ENCODE results near the gene OPCML. TPM values are rescaled to one million over a fixed set of nuclear protein-coding genes. Genes with fewer than 3 reads are reported as not detected.

OPCML gene
- total RNA-seq, 1 donor from 2014 or later: 0.61 TPM

DNA sequence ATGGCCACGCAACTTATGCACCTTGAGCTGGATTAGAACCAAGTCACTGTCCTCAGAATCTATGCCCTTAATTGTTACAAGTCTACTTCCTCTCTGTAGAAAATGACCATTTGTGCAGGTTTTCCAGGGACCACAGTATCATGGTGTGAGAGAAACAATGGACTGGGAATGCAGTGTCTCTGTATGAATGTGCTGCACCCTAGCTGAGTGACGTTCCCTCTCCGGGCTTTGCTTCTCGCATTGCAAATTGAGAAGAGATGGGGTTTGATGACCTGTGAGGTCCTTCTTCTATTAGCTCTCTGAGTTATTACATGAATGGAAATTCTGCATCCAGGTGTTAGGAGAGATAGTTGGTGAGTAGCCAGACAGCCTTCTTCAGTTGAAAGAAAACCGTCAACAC, 1109.6 kb downstream of the OPCML start:
- no peak overlapping the region for H3K4me3 Mint-ChIP-seq (ENCODE audit: unreplicated experiment)
- peaks cover 3% of the 10 kb centered on the region for H3K27me3 Mint-ChIP-seq (ENCODE audit: unreplicated experiment)
- no peak overlapping the region for H3K27ac Mint-ChIP-seq (ENCODE audit: unreplicated experiment)
- no peak for TF ChIP-seq CTCF (IDR thresholded peaks at IDR 0.05; ENCODE audit: partially characterized antibody, unreplicated experiment)
- peaks cover 2% of the 10 kb centered on the region for H3K9me3 Mint-ChIP-seq (ENCODE audit: unreplicated experiment)
- no peaks in the 10 kb centered on the region for H3K36me3 Mint-ChIP-seq (ENCODE audit: unreplicated experiment)
- no peak for DNase-seq
- H3K4me1 Mint-ChIP-seq (ENCODE audit: low read depth, unreplicated experiment): peaks cover 5% of the 10 kb centered on the region

DNA sequence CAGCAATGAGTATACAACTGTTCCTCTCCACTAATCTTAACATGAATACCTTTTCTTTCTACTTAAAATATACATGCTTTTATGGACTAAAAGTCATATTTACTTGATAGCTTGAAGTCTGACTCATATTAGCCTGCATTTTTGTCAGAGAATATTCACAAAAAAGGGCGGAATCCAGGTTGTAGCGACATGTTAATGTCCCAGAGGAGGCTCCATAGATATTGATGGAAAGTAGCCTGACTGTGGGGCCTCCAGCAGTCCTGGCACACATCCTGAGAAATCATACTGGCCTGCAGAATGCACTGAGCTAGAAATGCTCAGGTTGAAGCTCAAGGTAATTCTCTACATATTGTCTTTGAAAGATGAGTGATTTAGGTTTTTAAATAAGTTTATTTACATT, 1110.7 kb downstream of the OPCML start:
- no peak overlapping the region for H3K4me3 Mint-ChIP-seq (ENCODE audit: unreplicated experiment)
- H3K9me3 Mint-ChIP-seq (ENCODE audit: unreplicated experiment): peaks cover 2% of the 10 kb centered on the region
- peaks cover 3% of the 10 kb centered on the region for H3K27me3 Mint-ChIP-seq (ENCODE audit: unreplicated experiment)
- no peaks in the 10 kb centered on the region for H3K36me3 Mint-ChIP-seq (ENCODE audit: unreplicated experiment)
- TF ChIP-seq CTCF (IDR thresholded peaks at IDR 0.05; ENCODE audit: partially characterized antibody, unreplicated experiment): no peak
- no peak for DNase-seq
- no peaks in the 10 kb centered on the region for H3K4me1 Mint-ChIP-seq (ENCODE audit: low read depth, unreplicated experiment)
- H3K27ac Mint-ChIP-seq (ENCODE audit: unreplicated experiment): no peak overlapping the region

GRCh38 chr11:132414451-132414850, 1117.8 kb downstream of the OPCML start:
- no peak for TF ChIP-seq CTCF (IDR thresholded peaks at IDR 0.05; ENCODE audit: partially characterized antibody, unreplicated experiment)
- Mint-ChIP-seq H3K27me3 (ENCODE audit: unreplicated experiment) (no peaks in the 10 kb centered on the region), H3K36me3 (ENCODE audit: unreplicated experiment) (no peaks in the 10 kb centered on the region), H3K9me3 (ENCODE audit: unreplicated experiment) (no peaks in the 10 kb centered on the region), H3K4me3 (ENCODE audit: unreplicated experiment) (no peak overlapping the region), H3K27ac (ENCODE audit: unreplicated experiment) (no peak overlapping the region), H3K4me1 (ENCODE audit: low read depth, unreplicated experiment) (no peaks in the 10 kb centered on the region)
- DNase-seq: no peak

GRCh38 chr11:132410383-132410782, 1121.9 kb downstream of the OPCML start:
- H3K9me3 Mint-ChIP-seq (ENCODE audit: unreplicated experiment): no peaks in the 10 kb centered on the region
- peaks cover 4% of the 10 kb centered on the region for H3K27me3 Mint-ChIP-seq (ENCODE audit: unreplicated experiment)
- TF ChIP-seq CTCF (IDR thresholded peaks at IDR 0.05; ENCODE audit: partially characterized antibody, unreplicated experiment): no peak
- DNase-seq: no peak
- H3K4me3 Mint-ChIP-seq (ENCODE audit: unreplicated experiment): no peak overlapping the region
- H3K36me3 Mint-ChIP-seq (ENCODE audit: unreplicated experiment): no peaks in the 10 kb centered on the region
- no peaks in the 10 kb centered on the region for H3K4me1 Mint-ChIP-seq (ENCODE audit: low read depth, unreplicated experiment)
- H3K27ac Mint-ChIP-seq (ENCODE audit: unreplicated experiment): no peak overlapping the region

- Mint-ChIP-seq H3K27ac (ENCODE audit: unreplicated experiment) (no peak overlapping the region), H3K4me3 (ENCODE audit: unreplicated experiment) (no peak overlapping the region), H3K9me3 (ENCODE audit: unreplicated experiment) (no peaks in the 10 kb centered on the region), H3K27me3 (ENCODE audit: unreplicated experiment) (peaks cover 4% of the 10 kb centered on the region), H3K4me1 (ENCODE audit: low read depth, unreplicated experiment) (no peaks in the 10 kb centered on the region), H3K36me3 (ENCODE audit: unreplicated experiment) (no peaks in the 10 kb centered on the region)
- TF ChIP-seq CTCF (IDR thresholded peaks at IDR 0.05; ENCODE audit: partially characterized antibody, unreplicated experiment): no peak
- no peak for DNase-seq
Measured at GRCh38 chr11:132409573-132410355, 1122.5 kb downstream of the OPCML start.
